HG03439 (cell line): ENCODE data around the gene PGLYRP2.
"Not testable (repeated sequence)": the region's sequence is repeated elsewhere in the genome, so short reads cannot be mapped to it uniquely, and the experiment has no call there.

ENCODE experiments used
- ATAC-seq: cut with Tn5 transposase; IDR thresholded peaks from one replicate; pipeline ENCODE4 v1.9.1; 2021; ENCODE audit warnings: mild to moderate bottlenecking, moderate library complexity; ENCODE audit not compliant: unreplicated experiment

The PGLYRP2 gene

DNA sequence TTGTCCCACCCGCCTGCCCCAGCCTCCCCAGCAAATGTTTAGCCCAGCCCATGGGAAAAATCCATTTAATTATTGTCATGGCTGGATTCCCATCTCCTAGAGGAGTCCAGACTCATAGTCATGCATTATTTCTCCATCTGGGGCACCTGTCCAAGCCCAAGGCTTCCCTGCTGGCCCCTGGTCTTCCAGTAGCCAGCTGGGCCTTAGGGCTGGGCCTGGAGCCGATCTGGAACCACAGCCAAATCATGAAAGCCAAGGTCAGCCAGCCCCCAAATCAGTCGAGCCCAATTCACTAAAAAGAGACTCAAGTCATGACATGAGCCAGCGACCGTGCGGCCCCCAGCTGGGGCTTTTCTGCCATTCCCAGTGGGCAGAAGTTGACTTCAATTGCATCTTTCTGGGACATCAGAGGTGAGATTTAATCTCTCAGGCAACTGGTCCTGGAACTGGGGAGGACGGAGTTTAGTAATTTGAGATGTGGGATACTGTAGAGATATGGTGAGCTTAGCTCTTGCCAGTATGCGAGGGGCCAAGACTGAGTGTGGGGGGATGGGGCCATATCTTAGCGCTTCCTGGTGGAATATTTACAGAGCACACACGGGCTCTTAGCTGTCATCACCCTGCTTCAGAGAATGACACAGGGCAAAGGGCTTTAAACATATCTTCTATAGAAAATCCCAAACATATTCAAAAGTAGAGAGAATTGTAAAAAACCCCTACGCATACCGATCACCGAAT is 9.4 kb upstream of the PGLYRP2 start:
- no peak for ATAC-seq

DNA sequence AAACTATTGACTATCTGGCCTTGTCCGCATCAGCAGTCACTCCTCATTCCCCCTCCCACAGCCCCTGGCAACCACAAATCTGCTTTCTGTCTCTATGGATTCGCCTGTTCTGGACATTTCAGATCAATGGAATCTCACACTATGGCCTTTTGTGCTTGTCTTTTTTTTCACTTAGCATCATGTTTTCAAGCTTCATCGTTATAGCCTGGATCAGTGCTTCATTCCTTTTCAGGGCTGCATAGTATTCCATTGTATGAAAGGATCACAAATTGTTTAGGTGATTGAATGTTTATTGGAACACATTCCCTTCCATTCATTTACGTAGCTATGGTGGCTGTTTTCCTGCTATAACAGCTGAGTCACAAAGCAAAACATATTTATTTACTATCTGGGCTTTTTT is 7.7 kb upstream of the PGLYRP2 start:
- no peak for ATAC-seq

DNA sequence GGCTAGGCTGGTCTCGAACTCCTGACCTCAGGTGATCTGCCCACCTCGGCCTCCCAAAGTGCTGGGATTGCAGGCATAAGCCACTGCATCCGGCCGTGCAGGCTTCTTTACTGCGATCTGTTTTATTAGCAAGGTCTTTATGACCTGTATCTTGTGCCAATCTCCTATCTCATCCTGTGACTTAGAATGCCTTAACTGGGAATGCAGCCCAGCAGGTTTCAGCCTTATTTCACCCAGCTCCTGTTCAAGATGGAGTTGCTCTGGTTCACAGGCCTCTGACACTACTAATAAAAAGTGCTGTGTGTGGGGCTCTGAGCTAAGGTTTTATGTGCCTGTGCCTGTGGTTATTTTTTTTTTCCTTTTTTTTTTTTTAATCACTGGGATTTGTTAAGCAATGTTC is 6.5 kb upstream of the PGLYRP2 start:
- not testable (repeated sequence) for ATAC-seq

DNA sequence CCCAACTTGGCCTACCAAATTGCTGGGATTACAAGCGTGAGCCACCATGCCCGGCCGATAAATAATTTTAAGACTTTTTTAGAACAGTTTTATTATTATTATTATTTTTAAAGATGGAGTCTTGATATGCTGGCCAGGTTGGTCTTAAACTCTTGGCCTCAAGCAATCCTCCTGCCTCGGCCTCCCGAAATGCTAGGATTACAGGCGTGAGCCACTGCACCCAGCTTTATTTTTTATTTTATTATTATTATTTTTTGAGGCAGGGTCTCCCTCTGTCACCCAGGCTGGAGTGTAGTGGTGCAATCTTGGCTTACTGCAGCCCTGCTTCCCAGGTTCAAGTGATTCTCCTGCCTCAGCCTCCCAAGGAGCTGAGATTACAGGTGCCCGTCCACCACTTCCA is 1.7 kb upstream of the PGLYRP2 start:
- not testable (repeated sequence) for ATAC-seq

DNA sequence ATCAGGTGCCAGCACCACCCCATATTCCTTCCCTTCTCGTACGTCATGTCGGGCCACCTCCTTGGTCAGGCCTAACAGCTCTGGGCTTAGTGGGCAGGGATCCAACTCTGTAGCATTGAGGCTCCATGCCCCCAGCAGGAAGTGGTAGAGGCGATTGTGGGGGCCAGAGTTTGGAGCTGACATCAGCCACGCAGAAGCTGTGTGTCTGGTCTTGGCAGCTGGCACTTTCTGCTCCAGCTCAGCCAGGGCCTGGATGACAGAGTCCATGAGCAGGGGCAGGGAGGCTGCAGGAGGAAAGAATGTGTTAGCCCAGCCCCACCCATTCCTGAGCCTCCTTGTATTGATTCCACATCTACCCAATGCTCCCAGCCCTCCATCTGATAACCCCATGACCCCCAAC is 3.0 kb downstream of the PGLYRP2 start:
- no peak for ATAC-seq

DNA sequence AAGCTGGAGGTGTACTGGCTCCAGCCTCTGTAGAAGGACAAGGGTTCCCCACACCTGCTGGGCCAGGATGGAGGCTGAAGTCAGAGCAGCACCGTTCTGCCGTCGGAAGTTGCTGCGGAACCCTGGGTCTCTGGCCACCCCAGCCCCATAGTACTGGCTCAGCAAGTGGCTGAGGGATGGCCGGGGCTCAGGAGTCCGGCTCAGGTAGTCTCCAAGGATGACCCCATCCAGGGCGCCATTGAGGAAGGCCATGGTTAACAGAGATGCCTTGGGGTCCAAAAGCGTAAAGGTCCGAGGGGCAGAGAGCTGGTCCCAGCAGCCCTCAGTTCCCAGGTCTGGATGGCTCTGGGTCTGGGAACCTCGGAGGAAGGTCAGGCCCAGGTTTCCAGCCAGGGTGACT is 3.7 kb downstream of the PGLYRP2 start:
- ATAC-seq = no peak

DNA sequence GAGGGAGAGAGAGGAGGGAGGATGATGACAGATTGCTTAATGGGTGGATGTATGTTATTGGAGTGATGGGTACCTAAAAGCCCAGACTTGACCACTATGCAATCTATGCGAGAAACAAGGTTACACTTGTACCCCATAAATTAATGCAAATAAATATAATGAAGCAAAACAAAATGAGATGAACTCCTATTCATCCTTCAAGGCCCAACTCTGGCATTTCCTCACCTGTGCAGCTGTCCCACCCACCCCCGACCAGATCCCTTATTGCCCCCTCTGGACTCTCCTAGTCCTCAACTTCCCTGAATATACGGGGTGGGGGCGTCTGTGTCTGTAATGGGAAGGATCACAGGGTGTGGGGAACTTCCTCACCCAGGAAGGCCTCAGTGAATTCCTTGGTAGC is 4.1 kb downstream of the PGLYRP2 start:
- ATAC-seq = no peak

DNA sequence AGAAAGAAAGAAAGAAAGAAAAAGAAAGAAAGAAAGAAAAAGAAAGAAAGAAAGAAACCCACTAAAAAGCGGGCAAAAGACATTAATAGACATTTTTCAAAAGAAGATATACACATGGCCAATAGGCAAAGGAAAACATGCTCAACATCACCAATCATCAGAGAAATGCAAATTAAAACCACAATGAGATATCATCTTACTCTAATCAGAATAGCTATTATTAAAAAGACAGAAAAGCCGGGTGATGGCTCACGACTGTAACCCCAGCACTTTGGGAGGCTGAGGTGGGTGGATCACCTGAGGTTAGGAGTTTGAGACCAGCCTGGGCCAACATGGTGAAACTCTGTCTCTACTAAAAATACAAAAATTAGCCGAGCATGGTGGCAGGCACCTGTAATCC is 5.5 kb downstream of the PGLYRP2 start:
- ATAC-seq = not testable (repeated sequence)

DNA sequence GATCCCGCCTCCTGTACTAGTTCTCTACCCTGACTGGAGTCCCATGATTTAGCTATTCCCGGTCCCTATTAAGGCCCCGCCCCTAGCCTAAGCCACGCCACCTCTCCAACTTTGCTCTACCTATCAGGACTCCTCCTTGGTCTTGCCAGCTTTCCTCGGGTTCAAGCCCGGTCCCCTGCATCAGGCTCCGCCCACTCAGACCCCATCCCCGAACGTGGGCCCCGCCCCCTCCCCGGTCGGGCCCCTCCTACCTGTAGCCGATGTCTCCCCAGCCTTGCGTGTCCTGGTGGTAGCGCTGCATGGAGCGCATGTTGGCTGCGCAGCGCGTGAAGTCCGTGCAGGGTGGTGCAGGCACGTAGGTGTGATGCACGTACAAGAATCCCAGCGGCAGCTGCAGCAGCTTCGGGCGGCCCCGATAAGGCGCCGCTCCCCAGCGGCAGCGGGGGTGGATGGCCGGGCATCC is 7.6 kb downstream of the PGLYRP2 start:
- no peak for ATAC-seq

DNA sequence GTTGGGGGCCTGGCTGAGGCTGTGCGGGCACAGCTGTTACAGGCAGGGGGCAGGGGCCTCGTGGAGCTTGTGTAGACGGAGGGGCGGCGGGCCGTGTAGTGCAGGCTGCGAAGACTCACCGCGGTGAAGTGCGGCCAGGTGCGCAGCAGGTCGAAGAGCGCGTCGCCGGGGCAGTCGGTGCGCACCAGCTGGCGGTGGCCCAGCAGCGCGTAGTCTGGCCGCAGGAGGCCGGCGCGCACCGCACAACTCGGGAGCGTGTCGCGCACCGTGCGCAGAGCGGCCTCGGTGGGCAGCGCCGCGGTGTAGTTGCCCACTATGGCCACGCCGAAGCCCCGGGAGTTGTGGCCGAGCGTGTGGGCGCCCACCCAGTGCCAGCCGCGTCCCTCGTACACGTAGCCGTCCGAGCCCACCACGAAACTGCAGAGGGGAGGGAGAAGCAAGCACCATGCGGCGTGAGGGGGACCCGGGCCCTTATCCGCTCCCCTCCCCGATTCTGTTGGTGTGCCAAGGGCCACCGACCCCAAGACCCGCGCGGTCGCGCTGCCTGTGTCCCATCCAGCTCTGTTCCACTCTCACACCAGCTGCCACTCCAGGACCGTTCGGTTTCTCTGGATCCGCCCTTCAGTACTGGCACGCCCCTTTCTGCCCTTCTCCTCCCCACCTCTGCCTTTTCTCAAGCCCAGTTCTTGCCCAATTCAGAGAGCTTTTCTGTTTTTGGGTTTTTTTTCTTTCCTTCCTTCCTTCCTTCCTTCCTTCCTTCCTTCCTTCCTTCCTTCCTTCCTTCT is 9.6 kb downstream of the PGLYRP2 start:
- ATAC-seq = no peak

DNA sequence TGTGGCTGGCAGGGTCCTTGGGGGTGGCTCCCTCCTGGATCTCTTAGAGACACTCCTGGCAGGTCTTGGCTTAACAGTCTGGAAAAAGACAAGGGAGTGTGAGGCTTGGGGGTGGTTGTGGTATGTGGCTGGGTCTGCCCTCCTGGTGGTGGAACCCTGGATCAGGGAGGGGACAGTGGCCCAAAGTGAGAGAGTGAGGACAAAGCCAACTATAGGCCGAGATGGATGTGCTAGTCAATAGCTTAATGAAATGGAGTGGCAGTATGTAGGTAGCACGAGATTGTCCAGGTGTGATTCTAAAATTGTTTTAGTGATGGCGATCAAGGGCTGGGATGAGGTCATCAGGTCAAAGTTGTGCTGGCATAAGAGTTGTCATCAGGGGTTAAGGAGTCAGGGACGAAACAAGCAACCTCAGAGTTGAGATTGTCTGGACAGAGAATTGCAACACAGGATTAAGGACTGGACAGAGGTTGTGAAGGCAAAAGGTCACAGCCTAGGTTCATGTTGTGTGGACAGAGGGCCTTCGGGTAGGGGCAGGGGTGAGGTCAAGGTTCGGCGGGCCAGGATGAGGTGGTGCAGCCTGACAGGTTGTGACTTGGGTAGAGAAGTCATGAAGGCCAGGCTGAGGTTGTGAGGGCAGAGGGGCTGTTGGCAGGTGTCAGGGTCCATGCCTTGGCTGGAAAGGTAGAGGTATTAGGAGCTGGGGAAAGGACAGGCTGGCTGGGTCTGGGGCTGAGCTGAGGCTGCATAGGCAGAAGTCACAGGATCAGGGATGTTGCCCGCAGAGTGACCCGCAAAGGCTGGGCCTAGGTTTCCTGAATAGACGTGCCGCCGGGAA is 10.4 kb downstream of the PGLYRP2 start:
- ATAC-seq = no peak

DNA sequence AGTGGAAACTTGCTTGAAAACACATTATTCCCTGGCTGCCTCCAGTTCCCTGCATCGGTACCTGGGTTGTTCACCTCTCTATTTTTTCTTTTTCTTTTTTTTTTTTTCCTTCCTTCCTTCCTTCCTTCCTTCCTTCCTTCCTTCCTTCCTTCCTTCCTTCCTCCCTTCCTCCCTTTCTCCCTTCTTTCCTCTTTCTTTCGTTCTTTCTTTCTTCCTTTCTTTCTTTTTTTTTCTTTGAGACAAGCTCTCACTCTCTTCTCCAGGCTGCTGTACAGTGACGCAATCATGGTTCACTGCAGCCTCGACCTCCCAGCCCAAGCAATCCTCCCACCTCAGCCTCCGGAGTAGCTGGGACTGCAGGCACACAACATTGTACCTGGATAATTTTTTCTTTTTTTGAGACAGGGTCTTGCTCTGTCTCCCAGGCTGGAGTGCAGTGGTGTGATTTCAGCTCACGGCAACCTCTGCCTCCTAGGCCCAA is 11.5 kb downstream of the PGLYRP2 start:
- ATAC-seq = no peak

DNA sequence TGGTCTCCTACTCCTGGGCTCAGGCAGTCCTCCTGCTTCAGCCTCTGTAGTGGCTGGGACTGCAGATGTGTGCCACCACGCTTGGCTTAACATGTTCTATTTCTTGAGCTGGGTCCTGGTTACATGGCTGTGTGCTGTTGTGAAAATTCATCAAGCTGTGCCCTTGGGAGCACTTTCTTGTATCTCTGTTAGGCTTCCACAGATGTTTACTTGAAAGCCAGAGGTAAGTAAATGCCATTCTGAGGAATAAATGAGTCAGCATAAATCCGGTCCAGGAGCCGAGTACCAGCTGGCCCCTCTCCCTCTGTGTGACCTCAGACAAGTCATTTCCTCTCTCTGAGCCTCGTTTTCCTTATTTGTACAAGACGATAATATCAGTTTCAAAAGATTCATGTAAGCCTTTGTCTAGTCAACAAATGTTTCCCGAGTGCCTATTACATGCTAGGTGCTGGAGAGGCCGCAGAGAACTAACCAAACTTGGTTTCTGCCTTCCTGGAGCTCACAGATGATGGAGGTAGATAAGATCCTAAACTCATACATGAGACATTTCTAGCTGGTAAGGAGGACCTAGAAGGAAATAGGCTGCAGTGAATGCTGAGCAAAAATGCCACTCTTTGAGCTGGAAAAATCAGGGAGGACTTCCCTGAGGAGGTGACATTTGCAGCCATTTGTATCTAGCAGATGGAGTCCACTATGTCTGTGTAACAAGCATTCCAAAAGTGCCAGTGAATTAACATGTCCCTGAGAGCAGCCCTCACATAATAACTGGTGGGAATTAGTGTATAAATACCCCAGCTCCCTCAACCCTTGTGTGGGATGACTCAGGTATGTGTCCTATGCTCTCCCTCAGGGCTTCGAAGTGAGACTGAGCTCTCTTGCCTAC is 12.2 kb downstream of the PGLYRP2 start:
- ATAC-seq = no peak

DNA sequence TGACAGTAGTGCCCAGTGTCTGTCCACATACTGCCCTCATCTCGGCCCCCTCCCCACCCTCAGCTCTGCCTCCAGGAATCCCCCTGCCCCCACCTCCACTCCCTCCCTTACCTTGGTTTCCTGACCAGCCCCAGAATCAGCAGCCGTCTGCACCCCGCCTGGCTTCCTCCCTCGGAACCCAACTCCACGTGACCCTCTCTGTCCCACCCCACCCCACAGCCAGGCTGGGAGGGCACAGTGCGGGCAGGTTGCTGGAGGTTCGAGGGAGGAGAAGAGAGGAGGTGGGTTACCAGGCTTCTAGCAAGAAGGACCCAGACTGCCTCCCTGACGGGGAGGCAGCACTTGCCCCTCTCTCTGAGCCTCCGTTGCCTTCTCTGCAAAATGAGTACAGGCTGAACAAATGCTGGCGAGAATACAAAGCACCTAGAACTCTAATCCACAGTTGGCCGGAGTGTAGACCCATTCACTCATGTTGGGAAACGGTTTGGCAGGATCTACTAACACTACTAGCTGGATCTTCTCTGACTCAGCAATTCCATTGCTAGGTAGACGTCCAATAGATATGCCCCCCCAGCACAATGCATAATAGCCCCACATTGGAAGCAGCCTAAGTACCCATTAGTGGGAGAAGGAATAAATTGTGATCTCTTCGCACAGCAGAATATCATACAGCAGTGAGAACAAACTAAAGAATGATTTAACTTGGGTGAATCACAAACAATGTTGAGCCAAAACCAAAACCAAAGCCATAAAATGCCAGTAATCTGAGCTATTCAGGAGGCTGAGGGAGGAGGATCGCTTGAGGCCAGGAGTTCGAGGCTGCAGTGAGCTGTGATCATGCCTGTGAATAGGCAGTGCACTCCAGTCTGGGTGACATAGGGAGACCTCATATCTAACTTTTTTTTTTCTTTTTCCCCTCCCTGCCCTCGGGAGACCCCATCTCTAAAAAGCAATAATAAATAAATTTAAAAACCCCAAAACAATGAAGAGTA is 14.6 kb downstream of the PGLYRP2 start, which contains the start of gene RASAL3:
Gene RASAL3 (minus strand): TSS at position 151 of the 992 bp plus-strand sequence. CDS start 186 bp downstream, outside the sequence.
- no peak for ATAC-seq

DNA sequence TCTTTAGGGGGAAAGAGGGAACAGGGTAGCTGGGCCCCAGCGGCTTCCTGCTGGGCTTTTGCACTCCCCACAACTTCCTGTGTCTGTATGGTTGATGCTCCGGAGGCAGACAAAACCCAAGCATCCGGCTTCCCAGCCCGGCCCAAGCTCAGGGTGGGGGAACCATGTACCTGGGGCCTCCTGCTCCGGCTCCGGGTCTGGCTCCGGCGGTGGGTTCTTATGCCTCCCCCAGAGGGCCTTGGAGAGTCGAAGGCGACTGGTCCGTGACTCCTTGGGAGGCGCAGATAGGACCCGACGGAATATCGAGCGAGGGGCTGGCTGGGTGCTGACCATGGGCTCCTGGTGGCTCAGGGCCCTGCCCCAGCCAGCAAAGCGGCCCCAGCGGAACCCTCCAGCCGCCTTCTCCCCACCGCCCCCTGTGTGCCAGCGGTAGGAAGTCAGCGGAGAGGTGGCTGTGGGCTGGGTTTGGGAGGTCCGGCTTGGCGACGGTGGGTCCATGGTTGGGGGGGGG is 15.4 kb downstream of the PGLYRP2 start:
- no peak for ATAC-seq

DNA sequence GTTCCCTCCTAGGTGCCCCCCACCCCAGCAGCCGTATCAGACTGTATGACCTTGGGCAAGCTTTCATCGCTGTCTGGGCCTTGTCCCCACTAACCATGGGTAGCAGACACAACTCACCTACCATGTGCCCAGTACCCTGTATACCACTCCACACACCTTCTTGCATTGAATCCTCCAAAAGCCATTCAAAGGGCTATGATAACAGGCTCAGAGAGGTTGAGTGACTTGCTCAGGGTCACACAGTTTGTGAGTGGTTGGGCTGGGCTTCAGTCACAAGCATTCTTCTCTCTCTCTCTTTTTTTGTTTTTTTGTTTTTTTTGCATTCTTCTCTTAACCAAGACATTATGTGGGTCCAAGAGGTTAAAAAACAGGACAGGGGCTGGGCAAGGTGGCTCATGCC is 17.6 kb downstream of the PGLYRP2 start:
- ATAC-seq = no peak

DNA sequence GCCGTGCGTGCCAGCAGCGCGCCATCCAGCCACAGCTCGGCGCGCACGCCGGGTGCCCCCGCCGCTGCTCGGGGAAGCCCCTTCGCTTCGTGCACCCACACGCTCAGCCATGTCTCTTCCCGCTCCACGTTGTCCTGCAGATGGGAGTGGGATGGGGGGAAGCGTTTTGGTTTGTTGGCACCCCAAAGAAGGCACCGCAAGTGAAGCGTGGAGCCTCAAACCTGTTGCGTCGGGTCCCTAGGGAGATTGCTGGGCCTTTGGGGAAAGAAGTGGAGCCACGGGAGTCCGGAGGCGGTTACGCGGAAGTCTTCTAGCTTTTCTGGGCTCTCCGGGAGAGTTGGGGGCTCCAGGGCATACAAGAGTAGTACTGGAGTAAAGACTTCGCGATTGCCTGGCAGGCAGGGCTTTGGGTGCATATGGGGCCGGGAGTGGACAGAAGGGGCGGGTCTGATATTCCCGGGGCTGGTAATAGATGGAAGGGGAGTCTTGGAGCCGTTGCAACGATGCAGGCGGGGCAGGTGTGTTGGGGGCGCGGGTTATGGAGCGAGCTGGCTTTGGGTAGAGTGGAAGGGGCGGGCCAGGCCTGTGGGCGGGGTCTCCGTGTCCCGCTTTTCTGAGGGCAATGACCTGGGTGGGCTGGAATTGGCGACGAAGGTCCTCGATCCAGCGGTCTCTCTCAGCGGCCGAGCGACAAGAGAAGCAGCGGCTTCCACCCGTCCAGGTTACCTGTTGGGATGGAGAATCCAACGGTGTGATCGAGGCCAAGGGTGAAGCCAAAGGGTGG is 21.4 kb downstream of the PGLYRP2 start:
- no peak for ATAC-seq
